Inferior parietal cortex (tissue), 1 donor: ENCODE measurements around the gene PYM1.
A peak's percentile ranks its signal among the peaks of the same experiment; 100 is the strongest.
"Not testable (repeated sequence)": the region's sequence is repeated elsewhere in the genome, so short reads cannot be mapped to it uniquely, and the experiment has no call there.

ENCODE experiments used
- DNase-seq: peaks from one replicate; pipeline ENCODE4 v3.0.0-alpha.2; 2016; ENCODE audit errors: extremely low spot score

PYM1 gene

GRCh38 chr12:55912908-55913307 lies 14.8 kb downstream of the PYM1 start:
- no peak for DNase-seq

GRCh38 chr12:55909513-55909884 lies 18.2 kb downstream of the PYM1 start:
- DNase-seq = no peak

DNA sequence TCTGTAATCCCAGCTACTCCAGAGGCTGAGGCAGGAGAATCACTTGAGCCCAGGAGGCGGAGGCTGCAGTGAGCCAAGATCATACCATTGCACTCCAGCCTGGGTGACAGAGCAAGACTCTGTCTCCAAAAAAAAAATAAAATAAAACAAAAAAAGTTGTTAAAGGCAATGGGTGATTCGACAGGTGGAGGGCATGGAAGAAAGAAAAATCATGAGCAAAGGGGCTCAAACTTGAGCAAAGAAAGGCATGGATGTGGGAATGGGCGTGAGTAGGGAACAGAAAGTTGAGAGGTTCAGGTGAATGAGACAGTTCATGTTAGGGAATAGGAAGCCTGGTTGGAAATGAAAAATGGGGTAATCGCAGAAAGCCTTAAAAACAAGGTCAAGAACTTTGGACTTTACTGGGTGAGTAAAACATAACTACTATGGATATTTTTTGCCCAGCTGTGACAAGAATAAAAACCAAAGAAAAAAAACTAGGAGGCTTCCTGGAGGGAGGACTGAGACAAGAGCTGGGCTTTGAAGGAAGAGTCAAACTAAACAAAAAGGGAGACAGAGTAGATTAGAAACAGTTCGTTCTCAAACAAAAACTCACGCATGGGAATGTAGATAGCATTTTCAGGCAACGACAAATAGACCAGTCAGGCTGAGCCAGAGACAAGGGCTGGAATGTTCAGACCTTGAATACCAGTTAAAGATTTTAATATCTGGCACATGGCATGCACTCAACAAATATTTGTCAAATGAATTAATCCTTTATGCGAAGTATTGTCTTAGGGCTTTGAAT lies 18.8 kb downstream of the PYM1 start:
- no peak for DNase-seq

GRCh38 chr12:55906056-55906455 lies 21.6 kb downstream of the PYM1 start:
- DNase-seq = no peak

DNA sequence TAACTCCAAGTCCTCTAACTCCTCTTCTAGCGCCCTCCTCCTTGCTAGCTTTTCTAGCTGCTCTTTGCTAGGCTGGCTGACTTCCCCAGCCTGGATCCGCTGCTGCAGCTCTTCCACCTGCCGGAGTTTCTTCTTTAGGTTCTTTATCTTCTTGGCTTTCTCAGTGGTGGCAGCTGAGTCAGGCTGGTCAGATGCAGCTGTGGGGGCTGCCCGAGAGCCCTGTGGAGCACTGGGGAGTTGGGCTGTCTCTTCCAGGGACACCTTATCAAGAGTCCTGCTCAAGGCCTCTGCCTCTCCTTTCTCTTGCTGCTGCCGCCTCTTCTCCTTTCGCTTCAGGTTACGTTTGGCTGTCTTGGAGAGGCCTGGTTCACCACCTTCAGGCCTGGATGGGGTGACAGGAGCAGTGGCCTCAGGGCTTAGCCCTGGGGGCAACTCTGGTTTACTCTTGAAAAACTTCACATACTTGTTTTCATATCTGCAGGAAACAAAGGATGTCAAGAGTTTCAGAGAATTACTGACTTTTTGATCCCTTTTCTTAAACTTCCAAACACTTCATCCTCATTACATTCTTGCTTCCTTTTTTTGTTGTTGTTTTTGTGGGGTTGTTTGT lies 25.7 kb downstream of the PYM1 start:
- no peak for DNase-seq

DNA sequence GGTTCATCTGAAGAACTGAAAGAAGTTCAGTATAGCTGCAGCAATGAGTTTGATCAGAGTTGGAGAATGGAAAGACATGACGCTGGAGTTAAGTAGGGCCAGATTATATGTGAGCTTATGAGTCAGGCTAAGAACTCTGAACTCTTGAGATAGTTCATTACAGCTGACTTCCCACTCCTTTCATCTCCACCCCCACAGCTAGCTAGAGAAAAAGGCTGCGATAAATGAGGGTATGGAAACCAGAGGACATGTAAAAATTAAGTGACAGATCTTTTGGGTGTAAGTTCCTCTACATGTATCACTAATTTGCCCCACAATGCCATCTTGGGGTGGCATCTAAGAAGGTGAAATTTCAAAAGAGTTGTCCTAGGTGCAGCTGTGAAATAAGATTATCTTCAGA lies 28.6 kb downstream of the PYM1 start:
- DNase-seq = no peak

GRCh38 chr12:55893723-55894122 lies 34.0 kb downstream of the PYM1 start:
- no peak for DNase-seq

DNA sequence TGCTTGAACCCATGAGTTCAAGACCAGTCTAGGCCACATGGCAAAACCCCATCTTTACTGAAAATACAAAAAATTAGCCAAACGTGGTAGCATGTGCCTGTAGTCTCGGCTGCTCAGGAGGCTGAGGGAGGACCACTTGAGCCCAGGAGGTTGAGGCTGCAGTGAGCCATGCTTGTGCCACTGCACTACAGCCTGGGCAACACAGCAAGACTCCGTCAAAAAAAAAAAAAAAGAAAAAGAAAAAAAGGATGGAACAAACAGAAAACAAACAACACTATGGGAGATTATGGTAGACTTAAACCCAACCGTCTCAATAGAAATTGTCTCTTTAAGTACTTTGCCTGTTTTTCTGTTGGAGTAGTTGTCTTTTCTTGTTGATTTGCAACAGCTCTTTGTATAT lies 36.4 kb downstream of the PYM1 start:
- DNase-seq = no peak

- DNase-seq = no peak
Measured at GRCh38 chr12:55885113-55885512, 42.6 kb downstream of the PYM1 start.

DNA sequence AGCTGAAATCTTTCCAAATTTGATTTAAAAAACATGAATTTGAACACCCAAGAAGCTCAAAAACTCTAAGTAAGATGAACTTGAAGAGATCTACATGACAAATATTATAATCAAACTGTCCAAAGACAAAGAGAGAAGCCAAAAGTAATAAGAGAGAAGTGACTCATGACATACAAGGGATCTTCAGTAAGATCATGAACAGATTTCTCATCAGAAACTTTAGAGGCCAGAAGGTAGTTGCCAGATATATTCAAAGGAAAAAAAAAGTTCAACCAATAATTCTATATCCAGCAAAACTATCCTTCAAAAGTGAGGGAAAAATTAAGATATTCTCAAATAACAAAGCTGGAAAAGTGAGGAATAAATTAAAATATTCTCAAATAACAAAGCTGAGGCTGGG lies 49.9 kb downstream of the PYM1 start:
- DNase-seq = no peak

DNA sequence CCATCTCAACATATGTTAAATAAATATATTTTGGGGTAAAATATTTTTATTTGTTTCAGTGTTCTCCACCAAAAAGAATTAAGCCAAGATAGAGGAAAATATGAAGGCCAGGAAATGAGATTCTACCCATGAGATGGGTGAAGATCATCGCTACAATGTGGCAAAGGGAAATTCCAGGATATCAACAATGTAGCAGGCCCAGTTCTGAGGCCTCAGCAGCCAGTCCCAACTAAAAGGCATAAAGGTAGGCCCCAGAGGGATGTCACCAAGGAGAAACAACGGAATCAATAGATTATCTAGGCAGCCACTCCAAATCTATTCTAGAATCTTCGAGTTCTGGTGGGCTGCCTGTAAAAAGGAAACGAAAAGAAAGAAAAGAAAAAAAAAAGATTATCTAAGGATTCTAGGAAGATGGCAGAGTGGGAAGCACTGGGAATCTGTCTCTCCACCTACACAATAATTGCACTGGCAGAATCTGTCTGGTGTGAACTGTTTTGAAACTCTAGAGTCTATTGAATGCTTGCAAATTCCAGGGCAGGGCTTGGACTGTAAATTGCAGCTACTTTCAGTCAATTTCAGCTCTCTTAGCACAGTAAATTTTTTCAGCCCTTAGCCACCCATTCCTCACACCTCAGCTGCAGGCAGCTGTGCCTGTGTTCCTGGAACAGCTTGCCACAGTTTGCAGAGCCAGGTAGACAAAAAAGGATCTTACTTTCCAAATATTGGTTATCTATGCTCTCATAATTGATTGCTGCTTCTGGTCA lies 51.8 kb downstream of the PYM1 start:
- DNase-seq = peak; percentile 41

- peak; percentile 14 for DNase-seq
Measured at GRCh38 chr12:55874443-55874842, 53.3 kb downstream of the PYM1 start.

- DNase-seq = not testable (repeated sequence)
Measured at GRCh38 chr12:55866454-55867004, 61.2 kb downstream of the PYM1 start.

GRCh38 chr12:55865327-55865726 lies 62.4 kb downstream of the PYM1 start:
- no peak for DNase-seq

DNA sequence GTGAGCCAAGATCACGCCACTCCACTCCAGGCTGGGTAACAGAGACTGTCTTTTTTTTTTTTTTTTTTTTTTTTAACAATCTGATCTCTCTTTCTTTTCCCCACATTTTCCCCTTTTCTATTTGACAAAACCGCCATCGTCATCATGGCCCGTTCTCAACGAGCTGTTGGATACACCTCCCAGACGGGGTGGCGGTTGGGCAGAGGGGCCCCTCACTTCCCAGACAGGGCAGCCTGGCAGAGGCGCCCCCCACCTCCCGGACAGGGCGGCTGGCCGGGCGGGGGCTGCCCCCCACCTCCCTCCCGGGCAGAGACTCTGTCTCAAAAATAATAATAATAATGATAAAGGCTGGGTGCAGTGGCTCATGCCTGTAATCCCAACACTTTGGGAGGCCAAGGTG lies 64.8 kb downstream of the PYM1 start:
- DNase-seq = not testable (repeated sequence)

- DNase-seq = no peak
Measured at GRCh38 chr12:55862286-55862685, 65.4 kb downstream of the PYM1 start.

DNA sequence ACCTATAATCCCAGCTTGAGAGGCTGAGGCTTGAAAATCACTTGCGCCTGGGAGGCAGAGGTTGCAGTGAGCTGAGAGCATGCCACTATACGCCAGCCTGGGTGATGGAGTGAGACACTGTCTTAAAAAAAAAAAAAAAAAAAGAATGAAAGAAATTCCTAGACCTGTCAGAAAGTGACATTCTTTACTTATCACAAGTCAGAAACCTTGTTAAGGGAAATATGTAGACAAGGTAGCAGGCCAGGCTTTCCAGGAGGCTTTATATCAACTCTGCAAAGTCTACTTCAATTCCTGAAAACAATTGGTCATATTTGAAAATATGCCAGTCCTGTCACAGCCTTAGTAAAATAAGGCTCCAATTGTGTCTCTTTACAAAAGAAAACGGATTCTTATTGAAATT lies 65.8 kb downstream of the PYM1 start:
- no peak for DNase-seq

DNA sequence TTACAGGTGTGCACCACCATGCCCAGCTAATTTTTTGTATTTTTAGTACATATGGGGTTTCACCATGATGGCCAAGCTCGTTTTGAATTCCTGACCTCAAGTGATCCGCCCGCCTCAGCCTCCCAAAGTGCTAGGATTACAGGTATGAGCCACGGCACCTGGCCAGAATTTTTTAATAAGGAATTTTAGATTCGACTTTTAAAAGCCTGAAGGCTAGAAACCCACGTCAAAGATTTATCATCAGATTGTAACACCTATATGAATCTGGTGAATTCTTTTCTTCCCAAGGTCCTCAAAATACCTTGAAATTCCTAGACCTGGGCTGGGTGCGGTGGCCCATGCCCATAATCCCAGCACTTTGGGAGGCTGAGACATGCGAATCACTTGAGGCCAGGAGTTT lies 66.3 kb downstream of the PYM1 start:
- DNase-seq = no peak

- no peak for DNase-seq
Measured at GRCh38 chr12:55852740-55853139, 75.0 kb downstream of the PYM1 start.
